SK-N-SH treated with all-trans-retinoic acid at 6 μM for 48 hours (cell line): ENCODE measurements around the gene BABAM2.

Source experiments
- ATAC-seq: fragments of 200-7000 bp; cut with Tn5 transposase; 3 replicates; pipeline ENCODE4 v1.9.1; 2020; ENCODE audit warnings: mild to moderate bottlenecking, moderate library complexity
- ARNTL ChIP-seq: fragments of 450-650 bp; formaldehyde crosslinking; IDR thresholded peaks from 2 replicates; pipeline ENCODE4 v1.5.0; 2020; ENCODE audit warnings: low read depth, mild to moderate bottlenecking, moderate library complexity, borderline replicate concordance
- BACH2 ChIP-seq: fragments of 250-450 bp; sonication (Bioruptor Pico); IDR thresholded peaks from 2 replicates; pipeline ENCODE4 v1.9.0; 2021; ENCODE audit warnings: mild to moderate bottlenecking, borderline replicate concordance
- CREB5 ChIP-seq: fragments of 250-450 bp; sonication (Bioruptor Pico); IDR thresholded peaks from 2 replicates; pipeline ENCODE4 v1.5.1; 2020; ENCODE audit warnings: low read depth, mild to moderate bottlenecking, moderate library complexity
- CSDC2 ChIP-seq: fragments of 250-450 bp; sonication (Bioruptor Pico); IDR thresholded peaks from 2 replicates; pipeline ENCODE4 v1.5.0; 2020; ENCODE audit warnings: mild to moderate bottlenecking, moderate library complexity
- CSRNP3 ChIP-seq: fragments of 250-450 bp; sonication (Bioruptor Pico); IDR thresholded peaks from 2 replicates; pipeline ENCODE4 v1.5.1; 2021; ENCODE audit warnings: mild to moderate bottlenecking, moderate library complexity
- ESRRG ChIP-seq: fragments of 250-450 bp; sonication (Bioruptor Pico); IDR thresholded peaks from 2 replicates; pipeline ENCODE4 v1.6.1; 2021; ENCODE audit warnings: mild to moderate bottlenecking
- GLIS3 ChIP-seq: fragments of 250-450 bp; sonication (Bioruptor Pico); IDR thresholded peaks from 2 replicates; pipeline ENCODE4 v1.5.0; 2020; ENCODE audit warnings: mild to moderate bottlenecking, moderate library complexity
- ISL1 ChIP-seq: fragments of 250-450 bp; sonication (Bioruptor Pico); IDR thresholded peaks from 2 replicates; pipeline ENCODE4 v2.1.2; 2022; ENCODE audit warnings: mild to moderate bottlenecking, moderate library complexity
- OSR1 ChIP-seq: fragments of 250-450 bp; sonication (Bioruptor Pico); IDR thresholded peaks from 2 replicates; pipeline ENCODE4 v1.8.0; 2022; ENCODE audit warnings: moderate library complexity, mild to moderate bottlenecking, inconsistent platforms
- PATZ1 ChIP-seq: fragments of 250-450 bp; sonication (Bioruptor Pico); IDR thresholded peaks from 2 replicates; pipeline ENCODE4 v1.8.0; 2020; ENCODE audit warnings: mild to moderate bottlenecking, moderate library complexity, borderline replicate concordance
- POU6F1 ChIP-seq: fragments of 250-450 bp; sonication (Bioruptor Pico); IDR thresholded peaks from 2 replicates; pipeline ENCODE4 v1.8.0; 2021; ENCODE audit warnings: low read depth, mild to moderate bottlenecking, moderate library complexity, borderline replicate concordance
- PPARA ChIP-seq: fragments of 250-450 bp; sonication (Bioruptor Pico); IDR thresholded peaks from 2 replicates; pipeline ENCODE4 v1.5.0; 2020; ENCODE audit warnings: mild to moderate bottlenecking, borderline replicate concordance
- RARB ChIP-seq: fragments of 250-450 bp; sonication (Bioruptor Pico); IDR thresholded peaks from 2 replicates; pipeline ENCODE4 v1.8.0; 2021; ENCODE audit warnings: mild to moderate bottlenecking, moderate library complexity
- SNAI2 ChIP-seq: fragments of 250-450 bp; sonication (Bioruptor Pico); IDR thresholded peaks from 2 replicates; pipeline ENCODE4 v1.5.0; 2020; ENCODE audit warnings: mild to moderate bottlenecking, moderate library complexity
- TCF4 ChIP-seq: fragments of 250-450 bp; sonication (Bioruptor Pico); IDR thresholded peaks from 2 replicates; pipeline ENCODE4 v1.8.0; 2021; ENCODE audit warnings: mild to moderate bottlenecking, moderate library complexity, borderline replicate concordance
- TOX ChIP-seq: fragments of 250-450 bp; sonication (Bioruptor Pico); IDR thresholded peaks from 2 replicates; pipeline ENCODE4 v1.8.0; 2021; ENCODE audit warnings: mild to moderate bottlenecking, moderate library complexity, borderline replicate concordance
- TSHZ2 ChIP-seq: fragments of 250-450 bp; sonication (Bioruptor Pico); IDR thresholded peaks from 2 replicates; pipeline ENCODE4 v1.5.0; 2020; ENCODE audit warnings: mild to moderate bottlenecking, moderate library complexity
- ZC3H10 ChIP-seq: fragments of 250-450 bp; sonication (Bioruptor Pico); IDR thresholded peaks from 2 replicates; pipeline ENCODE4 v1.5.1; 2021; ENCODE audit warnings: mild to moderate bottlenecking, moderate library complexity
- ZFP3 ChIP-seq: fragments of 250-450 bp; sonication (Bioruptor Pico); IDR thresholded peaks from 2 replicates; pipeline ENCODE4 v1.5.0; 2020; ENCODE audit warnings: mild to moderate bottlenecking, moderate library complexity
- ZFP30 ChIP-seq: fragments of 450-650 bp; formaldehyde crosslinking; IDR thresholded peaks from 2 replicates; pipeline ENCODE4 v1.5.0; 2022; ENCODE audit warnings: mild to moderate bottlenecking, moderate library complexity
- ZNF565 ChIP-seq: fragments of 450-650 bp; formaldehyde crosslinking; conservative IDR thresholded peaks from 2 replicates; pipeline ENCODE4 v1.5.0; 2020; ENCODE audit warnings: low read depth, mild to moderate bottlenecking, moderate library complexity
- ZNF70 ChIP-seq: fragments of 450-650 bp; formaldehyde crosslinking; IDR thresholded peaks from 2 replicates; pipeline ENCODE4 v1.5.0; 2020; ENCODE audit warnings: mild to moderate bottlenecking, moderate library complexity
- ZNF8 ChIP-seq: fragments of 450-650 bp; formaldehyde crosslinking; IDR thresholded peaks from 2 replicates; pipeline ENCODE4 v1.5.0; 2020; ENCODE audit warnings: mild to moderate bottlenecking, moderate library complexity

Gene BABAM2

GRCh38 chr2:28128281-28128950 lies 237.9 kb downstream of the BABAM2 start:
- no peak for ATAC-seq
- TF ChIP-seq ZFP3 (CRISPR knock-in tag): no peak

- peak; percentile 26; the same call in 1 of the 2 replicates for TF ChIP-seq CREB5
- no peak for TF ChIP-seq PATZ1 (CRISPR knock-in tag)
- 0 out of 2 replicates have a peak, but pooled peaks have one; percentile 50 for TF ChIP-seq POU6F1 (CRISPR knock-in tag)
- no peak for TF ChIP-seq OSR1 (CRISPR knock-in tag)
- no peak for TF ChIP-seq ARNTL
- TF ChIP-seq ZNF565 (CRISPR knock-in tag): no peak
- no peak for TF ChIP-seq CSDC2
- TF ChIP-seq PPARA (CRISPR knock-in tag): no peak
- TF ChIP-seq CSRNP3 (CRISPR knock-in tag): peak; percentile 77; the same call in 1 of the 2 replicates
- TF ChIP-seq TOX (CRISPR knock-in tag): no peak; the same call in 1 of the 2 replicates
- TF ChIP-seq ZC3H10 (CRISPR knock-in tag): no peak
- TF ChIP-seq ZFP30 (CRISPR knock-in tag): no peak
- TF ChIP-seq GLIS3: no peak
- TF ChIP-seq SNAI2 (CRISPR knock-in tag): no peak
- peak; percentile 89 for TF ChIP-seq ISL1
- no peak for TF ChIP-seq ZNF8 (CRISPR knock-in tag)
- no peak for TF ChIP-seq ESRRG
- TF ChIP-seq TSHZ2 (CRISPR knock-in tag): no peak
- no peak for TF ChIP-seq RARB (CRISPR knock-in tag)
- TF ChIP-seq BACH2: no peak
- no peak for TF ChIP-seq ZFP3 (CRISPR knock-in tag)
- no peak for TF ChIP-seq TCF4 (CRISPR knock-in tag)
- TF ChIP-seq ZNF70 (CRISPR knock-in tag): no peak
- peak; percentile 91 for ATAC-seq
These were observed 239.6 kb downstream of the BABAM2 start for GRCh38 chr2:28129955-28130695.
